ENCODE results near the gene ALDH8A1.

DNA sequence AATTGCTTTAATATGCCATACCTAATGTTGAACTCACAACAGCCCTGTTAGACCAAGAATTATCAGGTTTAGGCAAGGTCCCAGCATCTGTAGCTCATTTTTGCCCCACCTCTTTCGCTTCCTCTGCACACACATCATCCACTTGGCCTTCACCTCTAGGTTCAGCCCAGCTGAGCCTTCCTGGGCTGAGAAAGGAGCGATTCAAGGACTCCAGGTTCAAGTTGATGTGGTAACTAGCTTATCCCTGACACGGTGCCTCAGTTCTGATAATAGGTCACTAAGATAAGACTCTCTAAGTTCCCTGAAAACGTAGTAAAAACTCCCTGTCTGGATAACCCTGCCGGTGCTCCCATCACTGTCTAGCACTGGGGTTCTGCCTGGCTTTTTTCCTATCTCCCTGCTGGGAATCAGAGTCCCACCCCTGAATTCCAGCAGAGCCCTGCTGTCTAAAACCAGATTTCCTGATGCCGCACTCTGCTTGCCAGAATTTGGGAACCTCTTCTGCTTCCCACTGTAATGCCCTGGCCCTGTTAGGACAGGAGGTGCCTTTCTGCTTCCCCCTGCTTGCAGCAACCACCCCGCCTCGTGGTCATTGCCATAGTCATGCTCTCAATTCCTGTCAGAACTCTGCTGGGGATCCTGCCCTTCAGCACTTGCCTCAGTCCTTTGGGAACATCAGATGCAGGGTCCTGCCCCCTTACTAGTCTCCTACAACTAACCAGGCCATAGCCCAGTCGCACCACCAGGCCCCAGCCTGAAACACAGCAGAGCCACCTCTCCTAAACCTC lies 47.6 kb downstream of the ALDH8A1 start:
- TF ChIP-seq TAF1 (IDR thresholded peaks at IDR 0.05; ENCODE audit: low read depth) (no peak), YY1 (IDR thresholded peaks at IDR 0.05; ENCODE audit: low read depth) (no peak), CREB1 (IDR thresholded peaks at IDR 0.05; ENCODE audit: low read depth) (no peak), NFIC (IDR thresholded peaks at IDR 0.05) (no peak)
